PC-9 (cell line): ENCODE data around the gene KCNK7. TPM values are rescaled to one million over a fixed set of nuclear protein-coding genes. Genes with fewer than 3 reads are reported as not detected.

Source experiments
- BruUV-seq: library from RNA; stranded (reverse); fragments of 400-500 nt; replicated peaks from 2 replicates; lab custom pipeline; 2021; lab: Mats Ljungman, UMichigan
- CTCF ChIA-PET: fragments of 300-600 bp; sonication (Branson Sonifier 250); formaldehyde crosslinking; loops from one replicate; lab custom pipeline; 2022; ENCODE audit warnings: antibody characterized with exemption; lab: Charles Lee
- POLR2A ChIA-PET: fragments of 300-600 bp; sonication (Branson Sonifier 250); formaldehyde crosslinking; loops from one replicate; lab custom pipeline; 2022; ENCODE audit warnings: antibody characterized with exemption; ENCODE audit not compliant: unreplicated experiment; lab: Charles Lee
- DNase-seq, 2 experiments: peaks; one replicate each; pipeline versions ENCODE4 v3.0.0 to v3.0.0-alpha.2; 2015 to 2022; ENCODE audit warnings: mixed read lengths in 1 of 2
- H2AFZ ChIP-seq: fragments of 200-600 bp; sonication (generic); 2 replicates; pipeline ENCODE4 v1.8.1; 2017; ENCODE audit warnings: antibody characterized with exemption
- H3F3A ChIP-seq: fragments of 200-600 bp; sonication (generic); 2 replicates; pipeline ENCODE4 v1.8.1; 2017; ENCODE audit warnings: antibody characterized with exemption, mild to moderate bottlenecking, low read depth; ENCODE audit not compliant: insufficient read depth
- H3K27ac ChIP-seq: fragments of 200-600 bp; sonication (generic); 2 replicates; pipeline ENCODE4 v1.6.1; 2016; ENCODE audit warnings: mixed run types
- H3K27me3 ChIP-seq: fragments of 200-600 bp; sonication (generic); 2 replicates; pipeline ENCODE4 v1.6.1; 2016; ENCODE audit warnings: low read depth, mixed run types; ENCODE audit not compliant: insufficient read depth
- H3K36me3 ChIP-seq: fragments of 200-600 bp; sonication (generic); 2 replicates; pipeline ENCODE4 v1.6.1; 2016; ENCODE audit warnings: low read depth, mixed run types
- H3K4me1 ChIP-seq: fragments of 200-600 bp; sonication (generic); replicated peaks from 2 replicates; pipeline ENCODE4 v1.6.1; 2016; ENCODE audit warnings: mixed run types; ENCODE audit not compliant: insufficient read depth
- H3K4me2 ChIP-seq: fragments of 200-600 bp; sonication (generic); 2 replicates; pipeline ENCODE4 v1.6.1; 2017; ENCODE audit warnings: mixed run types
- H3K4me3 ChIP-seq: fragments of 200-600 bp; sonication (generic); 2 replicates; pipeline ENCODE4 v1.6.1; 2016; ENCODE audit warnings: mixed run types
- H3K79me2 ChIP-seq: fragments of 200-600 bp; sonication (generic); 2 replicates; pipeline ENCODE4 v1.6.1; 2017; ENCODE audit warnings: low read depth, mixed run types
- H3K9me2 ChIP-seq: fragments of 200-600 bp; sonication (generic); 2 replicates; pipeline ENCODE4 v1.8.1; 2017; ENCODE audit warnings: mild to moderate bottlenecking; ENCODE audit not compliant: insufficient read depth
- H3K9me3 ChIP-seq: fragments of 200-600 bp; sonication (generic); 2 replicates; pipeline ENCODE4 v1.8.1; 2016; ENCODE audit warnings: low read depth; ENCODE audit not compliant: insufficient read depth
- H4K20me1 ChIP-seq: fragments of 200-600 bp; sonication (generic); 2 replicates; pipeline ENCODE4 v1.8.1; 2017; ENCODE audit not compliant: insufficient read depth
- EZH2 ChIP-seq: fragments of 200-600 bp; sonication (generic); IDR thresholded peaks from 2 replicates; pipeline ENCODE4 v1.8.0; 2017; ENCODE audit warnings: antibody characterized with exemption, low read depth
- intact Hi-C: fragments of 100-400 bp; cut with micrococcal nuclease; formaldehyde crosslinking; loops from one replicate; pipeline ENCODE4 v1.10.0; 2022; ENCODE audit not compliant: unreplicated experiment
- total RNA-seq: library from RNA; stranded (reverse); gene quantifications from 2 replicates; pipeline ENCODE4 v1.2.3, GENCODE V29; 2021
- TF ChIP-seq, protein P1 (sequence below): fragments of 200-600 bp; sonication (generic); conservative IDR thresholded peaks from 2 replicates; pipeline ENCODE4 v1.6.1; 2017; ENCODE audit warnings: mixed run types, antibody characterized with exemption, mild to moderate bottlenecking, moderate library complexity

KCNK7 gene
- total RNA-seq, 1 experiment from 2014 or later = not detected

- Histone ChIP-seq H3K9me2 (no peaks in the 10 kb centered on the region), H3K9me3 (no peaks in the 10 kb centered on the region), H3K4me1 (peaks cover 40% of the 10 kb centered on the region), H3K4me3 (no peak overlapping the region), H3K27ac (no peak overlapping the region), H2AFZ (no peak overlapping the region), H4K20me1 (peaks cover 7% of the 10 kb centered on the region; the same call in 1 of the 2 replicates), H3K27me3 (no peaks in the 10 kb centered on the region), H3K36me3 (no peaks in the 10 kb centered on the region; the same call in 1 of the 2 replicates), H3K79me2 (peaks cover 29% of the 10 kb centered on the region), H3F3A (peaks cover 45% of the 10 kb centered on the region), H3K4me2 (peak overlapping the region; percentile 98)
- TF ChIP-seq, protein P1, sequence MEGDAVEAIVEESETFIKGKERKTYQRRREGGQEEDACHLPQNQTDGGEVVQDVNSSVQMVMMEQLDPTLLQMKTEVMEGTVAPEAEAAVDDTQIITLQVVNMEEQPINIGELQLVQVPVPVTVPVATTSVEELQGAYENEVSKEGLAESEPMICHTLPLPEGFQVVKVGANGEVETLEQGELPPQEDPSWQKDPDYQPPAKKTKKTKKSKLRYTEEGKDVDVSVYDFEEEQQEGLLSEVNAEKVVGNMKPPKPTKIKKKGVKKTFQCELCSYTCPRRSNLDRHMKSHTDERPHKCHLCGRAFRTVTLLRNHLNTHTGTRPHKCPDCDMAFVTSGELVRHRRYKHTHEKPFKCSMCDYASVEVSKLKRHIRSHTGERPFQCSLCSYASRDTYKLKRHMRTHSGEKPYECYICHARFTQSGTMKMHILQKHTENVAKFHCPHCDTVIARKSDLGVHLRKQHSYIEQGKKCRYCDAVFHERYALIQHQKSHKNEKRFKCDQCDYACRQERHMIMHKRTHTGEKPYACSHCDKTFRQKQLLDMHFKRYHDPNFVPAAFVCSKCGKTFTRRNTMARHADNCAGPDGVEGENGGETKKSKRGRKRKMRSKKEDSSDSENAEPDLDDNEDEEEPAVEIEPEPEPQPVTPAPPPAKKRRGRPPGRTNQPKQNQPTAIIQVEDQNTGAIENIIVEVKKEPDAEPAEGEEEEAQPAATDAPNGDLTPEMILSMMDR = no peak
- TF ChIP-seq EZH2 = no peak
- intact Hi-C loops = no loop called here
- CTCF ChIA-PET = interaction anchor here (0.6 kb wide), 1 partner anchor 76 kb away, joined by 8 read pairs; no protein-coding TSS in a partner anchor
- POLR2A ChIA-PET = interaction anchor here (0.7 kb wide), 1 partner anchor 37 kb away, joined by 3 read pairs; the partner anchor contains the start of gene PCNX3
- no peak for DNase-seq
- BruUV-seq = no TSS peak
These were observed 17.5 kb downstream of the KCNK7 start for GRCh38 chr11:65578134-65578533.

DNA sequence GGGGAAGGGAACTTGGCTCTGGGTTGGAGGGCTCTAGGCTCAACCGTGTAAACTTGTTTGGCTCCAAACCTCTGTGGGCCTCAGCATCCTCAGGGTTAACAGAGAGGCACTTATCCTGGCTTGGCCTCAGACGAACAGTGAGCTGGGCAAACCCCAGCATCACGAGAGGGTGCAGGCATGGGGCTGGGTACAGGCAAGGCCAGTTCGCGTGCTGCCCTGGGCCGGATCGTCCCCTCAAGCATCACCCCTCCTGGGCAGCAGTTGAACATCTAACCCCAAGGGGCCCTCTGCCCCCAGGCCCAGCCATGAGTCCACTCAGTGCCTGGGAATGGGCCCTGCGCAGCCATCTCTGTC lies 17.9 kb downstream of the KCNK7 start:
- H3K27ac ChIP-seq = peak overlapping the region; percentile 28
- peaks cover 33% of the 10 kb centered on the region for H3K79me2 ChIP-seq
- H3K36me3 ChIP-seq = no peaks in the 10 kb centered on the region; the same call in 1 of the 2 replicates
- DNase-seq = no peak
- intact Hi-C loops = loop anchor here (1.0 kb wide), 1 partner anchor 38 kb away; the partner anchor contains the start of gene PCNX3
- ChIA-PET CTCF (interaction anchor here (0.5 to 0.6 kb wide), 2 partner anchors 77 to 98 kb away, joined by 5 to 8 read pairs; no protein-coding TSS in a partner anchor), POLR2A (interaction anchor here (0.5 to 0.9 kb wide), 7 partner anchors 35 to 725 kb away, joined by 3 to 16 read pairs (median 5); partner anchors contain the start of gene PCNX3)
- H3K27me3 ChIP-seq = no peaks in the 10 kb centered on the region
- TF ChIP-seq, protein P1 = no peak
- no peak for TF ChIP-seq EZH2
- H2AFZ ChIP-seq = no peak overlapping the region
- peak overlapping the region; percentile 98 for H3K4me2 ChIP-seq
- no peaks in the 10 kb centered on the region for H3K9me2 ChIP-seq
- no TSS peak for BruUV-seq
- peaks cover 43% of the 10 kb centered on the region for H3K4me1 ChIP-seq
- H3K9me3 ChIP-seq = no peaks in the 10 kb centered on the region
- H3K4me3 ChIP-seq = peak overlapping the region; percentile 81; the same call in 1 of the 2 replicates
- peaks cover 43% of the 10 kb centered on the region for H3F3A ChIP-seq
- peaks cover 7% of the 10 kb centered on the region; the same call in 1 of the 2 replicates for H4K20me1 ChIP-seq

GRCh38 chr11:65576867-65577755 lies 18.5 kb downstream of the KCNK7 start:
- BruUV-seq = no TSS peak
- ChIA-PET CTCF (interaction anchor here (0.5 to 0.9 kb wide), 4 partner anchors 11 to 97 kb away, joined by 3 to 5 read pairs (median 3); partner anchors contain the start of gene KCNK7), POLR2A (interaction anchor here (0.5 to 0.9 kb wide), 11 partner anchors 17 to 724 kb away, joined by 3 to 16 read pairs (median 5); partner anchors contain the start of genes NEAT1 and PCNX3)
- Histone ChIP-seq H3K4me1 (peaks cover 43% of the 10 kb centered on the region), H3F3A (peaks cover 41% of the 10 kb centered on the region), H3K4me2 (peak overlapping the region; percentile 98), H3K79me2 (peaks cover 33% of the 10 kb centered on the region), H3K9me3 (no peaks in the 10 kb centered on the region), H3K4me3 (peak overlapping the region; percentile 81), H3K36me3 (no peaks in the 10 kb centered on the region; the same call in 1 of the 2 replicates), H3K9me2 (no peaks in the 10 kb centered on the region), H2AFZ (no peak overlapping the region), H4K20me1 (peaks cover 7% of the 10 kb centered on the region; the same call in 1 of the 2 replicates), H3K27ac (peak overlapping the region; percentile 52), H3K27me3 (no peaks in the 10 kb centered on the region)
- intact Hi-C loops = loop anchor here (1.0 kb wide), 1 partner anchor 38 kb away; the partner anchor contains the start of gene PCNX3
- TF ChIP-seq, protein P1 = no peak
- TF ChIP-seq EZH2 = no peak
- DNase-seq = peak; percentile 87 to 90
